ENCODE results near the gene IPO11.

Gene IPO11

DNA sequence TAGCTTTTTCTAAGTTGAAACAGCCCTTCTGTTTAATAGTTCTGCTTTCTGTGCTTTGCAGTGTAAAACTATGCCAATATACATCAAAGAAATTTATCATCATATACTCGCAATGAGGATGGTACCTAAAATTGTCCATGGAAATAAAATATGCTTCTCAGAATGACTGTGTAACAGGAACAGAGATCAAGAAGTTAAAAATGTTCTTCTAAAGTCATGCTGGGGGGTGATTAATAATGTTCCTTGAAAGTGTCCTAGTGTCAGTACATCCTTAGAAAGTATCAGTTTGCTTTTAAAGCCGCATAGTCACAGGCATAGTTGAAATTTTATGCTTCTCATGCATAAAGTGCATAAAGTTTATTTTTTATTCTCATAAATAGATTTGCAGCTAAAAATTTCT lies 162.0 kb downstream of the IPO11 start:
- DNase-seq, result no peak

DNA sequence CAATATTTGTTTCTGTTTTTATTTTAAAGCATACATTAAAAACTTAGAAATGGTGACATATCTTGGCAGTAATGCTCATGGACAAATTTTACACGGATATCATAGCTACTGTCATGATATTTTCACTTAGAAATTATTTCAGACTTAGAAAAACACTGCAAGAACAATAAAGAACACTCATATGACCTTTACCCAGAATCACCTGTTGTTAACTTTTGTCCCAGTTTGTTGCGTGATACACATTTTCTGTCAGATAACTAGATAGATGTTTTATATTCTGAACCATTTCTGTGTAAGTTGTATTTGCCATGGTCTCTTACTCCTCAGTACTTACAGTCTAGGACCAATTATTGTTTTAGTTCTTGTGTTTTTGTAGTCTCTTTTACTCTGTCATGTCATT lies 162.5 kb downstream of the IPO11 start:
- no peak for DNase-seq

DNA sequence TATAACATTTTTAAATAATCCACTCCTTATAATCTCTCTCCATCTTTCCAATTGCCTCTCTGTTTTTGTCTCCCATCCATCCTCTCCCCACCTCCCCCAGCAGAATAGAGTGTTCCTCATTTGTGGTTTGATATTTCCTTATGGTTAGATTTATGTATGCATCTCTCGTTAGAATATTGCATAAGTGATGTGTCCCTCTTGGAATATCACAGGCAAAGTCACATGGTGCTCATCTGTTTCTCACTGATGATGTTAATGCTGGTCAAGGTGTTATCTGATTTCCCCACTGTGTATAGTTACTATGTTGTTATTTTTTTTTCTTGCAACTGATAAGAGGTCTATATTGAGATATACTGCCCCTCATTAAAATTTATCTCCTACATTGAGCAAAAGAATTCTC lies 162.9 kb downstream of the IPO11 start:
- no peak for DNase-seq

DNA sequence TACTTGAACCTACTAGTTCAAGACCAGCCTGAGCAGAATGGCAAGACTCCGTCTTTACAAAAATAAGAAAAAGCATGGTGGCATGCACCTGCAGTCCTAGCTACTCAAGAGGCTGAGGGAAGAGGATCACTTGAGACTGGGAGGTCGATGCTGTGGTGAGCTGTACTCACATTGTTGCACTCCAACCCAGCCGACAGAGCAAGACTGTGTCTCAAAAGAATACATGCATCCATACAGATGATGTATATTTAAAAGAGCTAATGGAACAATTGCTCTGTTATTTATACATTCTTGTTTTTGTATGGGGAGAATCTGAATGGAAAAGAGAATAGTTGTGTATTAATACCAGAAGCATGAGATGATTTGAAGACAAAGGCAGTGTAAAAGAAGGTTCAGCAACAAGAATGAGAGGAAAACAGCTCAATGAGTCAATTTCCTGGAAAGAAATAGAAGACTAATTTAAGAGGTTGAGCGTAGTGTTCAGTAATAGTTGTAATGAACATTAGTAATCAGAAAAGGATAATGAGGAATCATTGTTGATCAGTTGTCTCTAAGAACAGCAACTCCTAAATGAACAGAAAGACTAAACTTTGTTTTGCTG lies 164.1 kb downstream of the IPO11 start:
- no peak for DNase-seq

DNA sequence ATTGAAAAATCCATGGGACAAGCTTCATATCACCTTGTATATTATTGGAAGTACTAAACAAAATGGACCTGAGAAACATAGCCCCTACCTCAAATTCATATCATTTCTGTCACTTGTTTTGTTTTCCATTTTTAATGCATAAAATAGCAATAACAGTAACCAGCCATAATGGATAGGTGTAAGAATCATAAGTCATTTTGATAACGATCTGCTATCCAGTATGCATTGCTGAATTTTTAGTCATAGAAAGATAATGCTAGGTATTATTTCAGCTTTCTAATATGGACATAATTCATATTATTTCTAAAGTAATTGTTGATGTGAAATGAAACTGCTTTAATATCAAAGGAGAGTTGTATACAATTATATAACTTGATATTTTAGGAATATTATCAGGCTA lies 164.9 kb downstream of the IPO11 start:
- no peak for DNase-seq

DNA sequence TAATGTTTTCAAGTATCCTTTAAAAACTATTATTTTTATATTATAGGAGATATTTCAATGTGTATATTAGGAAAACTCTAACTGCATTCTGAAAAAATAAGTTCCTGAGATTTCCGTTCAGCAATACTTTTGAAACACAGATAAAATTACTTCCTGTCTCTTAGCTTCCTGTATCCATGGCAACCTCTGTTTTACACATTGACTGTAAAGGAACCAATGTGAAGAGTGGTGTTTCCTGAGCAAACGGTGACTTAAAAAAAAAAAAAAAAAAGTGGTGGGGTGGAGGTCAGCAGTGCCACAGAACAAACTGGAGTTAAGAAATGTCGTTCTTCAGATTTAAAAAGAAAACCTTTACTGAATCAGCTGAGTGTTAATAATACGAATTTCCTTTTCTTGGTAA lies 166.0 kb downstream of the IPO11 start, which contains the start of gene LRRC70:
Gene LRRC70 (plus strand): TSS at position 280 of the 400 bp plus-strand sequence. CDS start 620 bp downstream, outside the sequence.
- DNase-seq, result no peak

DNA sequence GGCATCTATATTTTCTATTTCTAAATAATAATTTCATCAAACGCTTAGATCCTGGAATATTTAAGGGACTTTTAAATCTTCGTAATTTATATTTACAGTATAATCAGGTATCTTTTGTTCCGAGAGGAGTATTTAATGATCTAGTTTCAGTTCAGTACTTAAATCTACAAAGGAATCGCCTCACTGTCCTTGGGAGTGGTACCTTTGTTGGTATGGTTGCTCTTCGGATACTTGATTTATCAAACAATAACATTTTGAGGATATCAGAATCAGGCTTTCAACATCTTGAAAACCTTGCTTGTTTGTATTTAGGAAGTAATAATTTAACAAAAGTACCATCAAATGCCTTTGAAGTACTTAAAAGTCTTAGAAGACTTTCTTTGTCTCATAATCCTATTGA lies 167.2 kb downstream of the IPO11 start:
- DNase-seq, result no peak

DNA sequence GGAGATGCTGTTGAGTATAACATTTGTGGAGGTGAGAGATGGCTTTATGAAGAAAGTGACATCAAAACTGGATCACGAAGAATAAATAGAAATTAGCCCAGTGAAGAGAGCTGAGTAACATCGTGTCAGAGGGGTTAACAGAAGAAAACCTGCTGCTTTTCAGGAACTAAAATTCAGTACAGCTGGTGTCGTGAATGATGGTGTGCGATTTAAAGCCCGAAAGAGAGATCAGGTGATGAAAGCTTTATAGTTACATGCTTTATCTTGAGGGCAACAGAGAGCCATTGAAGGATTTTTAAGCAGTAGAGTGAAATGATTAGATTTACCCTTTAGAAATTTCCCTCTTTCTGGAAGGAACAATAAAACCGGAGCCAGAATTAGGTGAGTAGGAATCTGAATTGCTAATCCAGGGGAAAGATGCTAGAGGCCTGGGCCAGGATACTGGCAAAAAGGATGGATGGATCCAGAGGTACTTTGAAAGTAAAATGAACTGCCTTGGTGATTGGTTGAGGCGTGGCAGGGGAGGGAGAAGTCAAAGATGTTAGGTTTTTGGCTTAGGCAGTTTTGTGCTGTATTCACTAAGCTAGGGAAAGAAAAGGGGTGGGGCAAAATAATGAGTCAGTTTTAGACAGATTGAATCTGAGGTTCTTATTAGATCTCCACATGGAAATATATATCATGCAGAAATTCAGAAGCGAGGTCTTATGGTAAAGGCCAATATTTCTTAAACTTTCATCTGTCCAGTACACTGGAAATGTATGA lies 169.5 kb downstream of the IPO11 start:
- DNase-seq, result no peak

DNA sequence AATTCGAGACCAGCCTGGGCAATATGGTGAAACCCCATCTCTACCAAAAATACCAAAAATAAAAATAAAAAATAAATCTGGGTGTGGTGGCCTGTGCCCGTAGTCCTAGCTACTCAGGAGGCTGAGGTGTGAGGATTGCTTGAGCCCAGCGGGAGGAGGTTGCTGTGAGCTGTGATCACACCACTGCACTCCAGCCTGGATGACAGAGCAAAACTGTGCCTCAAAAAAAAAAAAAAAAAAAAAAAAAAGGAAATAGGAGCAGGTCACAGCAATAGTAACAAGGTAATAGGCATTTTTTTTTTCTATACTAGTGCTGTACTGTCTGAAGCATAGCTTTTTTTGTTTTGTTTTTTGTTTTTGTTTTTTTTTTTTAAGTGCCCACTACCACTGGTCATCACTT lies 171.8 kb downstream of the IPO11 start:
- DNase-seq, result no peak

DNA sequence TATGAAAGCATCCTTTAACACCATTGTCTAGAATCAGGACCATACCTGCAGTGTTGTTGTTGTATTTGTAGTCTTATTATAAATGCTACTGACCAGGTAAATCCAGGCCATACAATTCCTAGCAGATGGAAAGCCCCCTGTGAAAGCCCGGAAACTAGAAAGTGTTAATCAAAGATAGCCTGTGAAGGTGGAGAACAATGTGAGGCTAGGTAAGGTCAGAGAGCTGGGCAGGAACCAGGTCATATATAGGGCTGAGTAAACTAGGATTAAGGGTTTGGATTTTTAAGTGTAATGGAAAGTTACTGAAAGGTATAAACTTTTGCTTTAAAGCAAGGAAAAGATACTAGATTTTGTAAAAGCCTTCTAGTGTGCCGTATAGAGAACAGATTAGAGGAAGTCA lies 172.7 kb downstream of the IPO11 start:
- no peak for DNase-seq

DNA sequence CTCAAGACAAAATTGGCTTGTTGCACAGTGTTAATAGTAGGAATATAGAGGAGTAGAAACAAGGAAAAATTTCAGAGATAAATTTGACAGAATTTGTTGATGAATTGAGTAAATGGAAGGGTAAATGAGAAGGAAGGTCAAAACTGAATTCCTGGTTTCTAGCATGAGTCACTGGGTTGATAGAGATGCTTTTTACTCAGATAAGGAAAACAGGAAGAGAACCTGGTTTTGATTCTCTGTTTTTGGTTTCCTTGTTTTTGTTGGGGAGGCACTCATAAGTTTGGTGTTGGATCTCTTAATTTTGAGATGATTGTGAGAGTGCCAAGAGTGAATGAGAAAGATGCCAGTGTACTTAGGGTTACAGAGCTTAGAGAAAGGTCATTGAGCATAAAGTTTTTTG lies 173.2 kb downstream of the IPO11 start:
- DNase-seq, result no peak

DNA sequence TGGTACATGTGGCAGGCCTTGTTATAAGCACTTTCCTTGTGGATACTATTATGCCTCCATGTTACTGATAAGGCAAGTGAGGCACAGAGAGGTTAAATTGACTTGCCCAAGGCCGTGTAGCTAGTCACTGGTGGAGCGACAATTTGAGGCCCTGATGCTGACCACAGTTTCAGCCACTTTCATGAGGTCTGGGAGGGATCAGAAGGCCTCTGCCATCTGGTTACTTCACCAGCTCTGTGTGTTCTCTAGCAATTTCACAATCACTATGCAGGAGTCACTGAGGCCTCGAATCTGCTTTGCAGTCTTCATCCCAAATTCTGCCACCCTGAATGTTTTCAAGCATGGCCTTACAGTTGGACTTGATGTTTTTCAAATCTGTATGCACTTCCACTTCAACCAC lies 175.2 kb downstream of the IPO11 start:
- DNase-seq, result no peak

DNA sequence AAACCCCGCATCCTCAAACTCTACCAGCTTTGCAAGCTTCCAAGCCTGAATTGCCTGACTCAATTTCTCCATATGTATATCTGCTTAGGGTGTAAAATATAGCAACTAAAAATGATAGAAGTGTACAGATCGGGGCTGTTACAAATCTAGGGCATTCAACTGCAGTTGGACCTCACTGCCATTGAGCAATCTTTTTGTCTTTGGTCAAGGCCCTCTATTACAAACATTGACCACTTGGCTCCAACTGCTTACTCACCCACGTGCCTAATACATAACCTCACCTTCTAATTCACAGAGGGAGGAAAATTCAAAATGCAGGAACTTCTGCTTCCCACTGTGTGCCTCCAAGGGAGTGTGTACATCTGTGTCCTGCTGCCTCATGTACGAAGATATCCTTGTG lies 176.1 kb downstream of the IPO11 start:
- no peak for DNase-seq

DNA sequence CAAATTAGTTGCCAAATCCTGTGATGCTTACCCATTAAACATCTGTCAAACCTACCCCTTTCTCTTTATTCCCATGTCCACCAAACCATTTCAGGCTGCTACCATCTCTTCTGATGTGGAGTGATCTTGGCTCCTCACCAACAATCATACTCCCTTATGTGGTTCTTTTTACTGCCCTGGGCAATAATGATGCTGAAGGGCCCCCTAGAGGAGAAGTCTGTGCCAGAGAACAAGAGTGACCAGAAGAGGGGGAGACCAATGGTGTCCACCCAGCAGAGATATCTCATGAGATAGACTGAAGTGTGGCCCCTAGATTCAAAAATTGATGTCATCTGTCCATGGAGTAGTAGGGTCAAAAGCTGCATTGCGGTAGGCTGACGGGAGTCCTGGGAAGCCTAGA lies 176.9 kb downstream of the IPO11 start:
- DNase-seq, result no peak

DNA sequence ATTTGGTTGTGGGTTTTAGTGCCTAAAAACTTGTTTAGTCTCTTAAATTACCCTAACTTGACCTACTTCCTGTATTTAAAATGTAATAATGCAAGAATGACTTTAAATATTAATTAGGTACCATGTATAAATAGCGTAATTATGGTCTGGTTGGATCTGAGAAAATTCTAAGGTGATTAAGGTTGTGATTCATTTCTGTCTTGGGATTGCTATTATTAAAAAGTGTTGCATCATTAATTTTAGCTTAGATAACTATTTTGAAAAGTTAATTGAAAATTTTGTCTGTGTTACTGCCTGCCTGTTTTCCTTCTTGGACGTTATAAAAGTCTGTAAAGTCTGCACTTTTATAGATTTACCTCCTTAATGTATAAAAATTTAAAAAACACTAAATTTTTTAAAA lies 177.8 kb downstream of the IPO11 start:
- DNase-seq, result no peak

DNA sequence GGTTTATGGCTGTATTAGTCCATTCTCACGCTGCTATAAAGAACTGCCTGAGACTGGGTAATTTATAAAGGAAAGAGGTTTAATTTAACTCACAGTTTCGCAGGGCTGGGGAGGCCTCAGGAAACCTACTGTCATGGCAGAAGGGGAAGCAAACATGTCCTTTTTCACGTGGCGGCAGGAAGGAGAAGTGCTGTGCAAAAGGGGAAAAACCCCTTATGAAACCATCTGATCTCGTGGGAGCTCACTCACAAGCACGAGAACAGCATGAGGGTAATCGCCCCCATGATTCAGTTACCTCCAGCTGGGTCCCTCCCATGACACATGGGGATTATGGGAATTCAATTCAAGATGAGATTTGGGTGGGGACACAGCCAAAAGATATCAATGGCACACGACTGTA lies 180.0 kb downstream of the IPO11 start:
- no peak for DNase-seq

DNA sequence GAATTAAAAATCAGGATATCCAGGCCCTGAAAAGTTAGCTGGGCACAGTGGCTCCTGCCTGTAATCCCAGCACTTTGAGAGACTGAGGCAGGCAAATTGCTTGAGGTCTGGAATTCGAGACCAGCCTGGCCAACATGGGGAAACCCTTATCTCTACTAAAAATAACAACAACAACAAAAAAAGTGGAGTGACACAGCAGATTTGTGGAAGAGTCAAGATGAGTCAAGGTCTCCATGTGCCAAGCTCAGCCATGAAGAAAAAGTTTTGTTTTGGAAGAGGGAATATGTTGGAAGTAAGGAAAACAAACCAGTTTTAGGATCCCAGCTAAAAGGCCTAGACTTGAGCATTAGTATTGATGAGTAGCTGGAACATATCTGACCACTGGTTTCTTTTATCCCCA lies 180.8 kb downstream of the IPO11 start:
- DNase-seq, result no peak

DNA sequence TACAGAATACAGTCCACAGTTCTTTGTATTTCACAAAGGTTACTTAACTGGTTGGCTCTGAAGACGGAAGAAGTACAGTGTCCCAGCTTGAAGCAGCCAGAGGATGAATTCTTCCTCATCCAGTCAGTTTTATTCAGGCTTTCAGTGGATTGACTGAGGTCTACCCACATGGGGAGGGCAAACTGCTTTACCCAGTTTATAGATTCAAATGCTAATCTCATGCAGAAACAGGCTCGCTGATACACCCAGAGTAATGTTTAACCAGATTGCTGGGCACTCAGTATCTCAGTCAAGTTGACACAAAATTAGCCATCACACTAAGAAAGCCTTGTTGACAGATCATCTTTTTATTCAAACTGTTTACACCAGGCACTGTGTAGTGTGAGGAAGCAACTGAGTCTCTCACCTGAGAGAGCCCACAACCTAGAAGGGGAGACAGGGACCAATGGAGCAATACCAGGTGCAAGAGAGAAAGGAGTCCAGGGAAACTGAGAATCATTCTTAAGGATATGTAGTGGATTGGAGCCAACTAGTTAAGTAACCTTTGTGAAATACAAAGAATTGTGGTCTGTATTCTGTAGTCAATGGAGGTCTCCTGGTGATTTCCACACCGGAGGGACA lies 181.9 kb downstream of the IPO11 start:
- DNase-seq, result no peak

DNA sequence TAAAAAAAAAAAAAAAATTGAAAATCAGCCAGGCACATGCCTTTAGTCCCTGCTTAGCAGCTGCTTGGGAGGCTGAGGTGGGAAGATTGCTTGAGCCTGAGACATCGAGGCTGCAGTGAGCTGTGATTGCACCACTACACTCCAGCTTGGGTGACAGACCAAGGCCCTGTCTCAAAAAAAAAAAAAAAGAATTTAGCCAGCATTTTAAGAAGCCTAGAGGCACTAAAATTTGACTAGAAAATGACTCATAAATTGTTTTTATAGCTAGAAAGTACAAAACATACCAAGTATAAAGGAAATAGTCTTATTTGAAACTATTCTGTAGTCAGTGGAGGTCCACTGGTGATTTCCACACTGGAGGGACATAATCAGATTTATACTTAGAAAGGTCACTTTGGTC lies 183.5 kb downstream of the IPO11 start:
- no peak for DNase-seq

DNA sequence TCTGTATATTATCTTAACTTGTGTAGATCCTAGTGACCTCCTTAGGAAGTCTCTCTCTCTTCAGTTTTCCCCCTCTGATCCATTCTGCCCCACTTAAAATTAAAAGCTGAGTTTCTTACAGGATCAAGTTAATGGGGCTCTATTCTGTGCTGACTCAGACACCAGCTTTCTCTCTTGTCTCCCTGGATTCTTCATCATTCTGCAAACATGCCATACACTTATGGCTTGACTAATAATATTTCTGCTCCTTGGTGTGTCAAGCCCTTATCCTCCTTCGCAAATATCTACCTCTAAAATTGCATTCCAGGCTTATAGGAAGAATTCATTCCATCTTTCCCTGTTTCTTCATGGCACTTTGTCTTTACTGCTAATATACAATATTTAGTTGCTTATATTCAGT lies 184.1 kb downstream of the IPO11 start:
- DNase-seq, result no peak

DNA sequence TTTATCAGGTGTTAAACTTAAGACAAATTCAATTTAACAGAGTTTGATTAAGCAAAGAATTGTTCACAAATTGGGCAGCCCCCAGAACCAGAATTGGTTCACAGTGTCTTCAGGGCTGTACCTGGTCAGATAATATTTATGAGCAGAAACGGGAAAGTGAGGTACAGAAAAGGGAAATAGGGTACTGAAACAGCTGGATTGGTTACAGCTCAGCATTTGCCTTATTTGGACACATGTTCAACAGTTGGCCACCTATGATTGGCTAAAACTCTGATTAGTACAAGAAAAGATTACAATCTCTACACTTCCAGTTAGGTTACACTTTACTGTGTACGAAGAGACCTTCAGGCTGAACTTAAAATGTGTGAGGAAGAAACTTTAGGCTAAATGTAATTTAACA lies 184.8 kb downstream of the IPO11 start:
- no peak for DNase-seq

DNA sequence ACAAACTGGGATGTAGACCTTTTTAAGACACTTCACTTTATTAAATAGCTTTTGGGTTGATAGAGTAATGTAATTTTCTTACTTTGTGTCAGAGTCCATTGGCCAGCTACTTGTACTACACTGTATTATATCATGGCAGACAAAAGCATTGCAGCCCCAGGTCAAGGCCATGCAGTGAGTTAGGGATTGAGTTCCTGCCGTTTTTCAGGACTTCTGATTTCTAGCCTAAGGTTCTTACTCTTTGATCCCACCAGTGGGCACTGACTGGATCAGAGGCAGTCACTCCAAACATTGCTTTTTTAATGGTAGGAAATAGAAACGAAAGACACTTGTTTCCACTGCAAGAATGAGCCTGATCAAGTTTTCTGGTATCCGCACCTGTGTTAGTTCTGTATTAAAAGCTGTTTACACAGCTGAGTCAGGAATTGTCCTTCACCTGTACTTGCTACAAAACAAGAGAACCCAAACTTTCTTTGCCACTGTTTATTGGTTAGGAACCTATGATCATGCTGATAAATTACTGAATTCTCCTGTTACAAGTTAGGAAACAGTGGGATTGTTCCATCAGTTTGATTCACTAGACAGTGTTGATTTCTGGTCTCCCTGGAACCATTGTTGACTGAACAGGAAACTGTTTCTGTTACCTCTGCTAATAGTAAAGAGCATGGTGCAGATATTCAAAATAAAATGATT lies 188.1 kb downstream of the IPO11 start:
- DNase-seq, result no peak

DNA sequence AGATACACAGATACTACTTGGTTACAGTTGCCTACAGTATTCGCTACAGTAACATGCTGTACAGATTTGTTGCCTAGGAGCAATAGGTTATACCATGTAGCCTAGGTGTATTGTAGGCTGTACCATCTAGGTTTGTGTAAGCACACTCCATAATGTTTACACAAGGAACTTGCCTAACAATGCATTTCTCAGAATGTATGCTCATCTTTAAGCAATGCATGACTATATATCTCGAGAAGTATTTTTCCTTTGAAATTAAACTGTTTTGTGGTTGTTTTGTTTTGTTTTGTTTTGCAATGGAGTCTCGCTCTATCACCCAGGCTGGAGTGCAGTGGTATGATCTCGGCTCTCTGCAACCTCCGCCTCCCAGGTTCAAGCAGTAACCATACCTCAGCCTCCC lies 191.4 kb downstream of the IPO11 start:
- DNase-seq, result no peak

DNA sequence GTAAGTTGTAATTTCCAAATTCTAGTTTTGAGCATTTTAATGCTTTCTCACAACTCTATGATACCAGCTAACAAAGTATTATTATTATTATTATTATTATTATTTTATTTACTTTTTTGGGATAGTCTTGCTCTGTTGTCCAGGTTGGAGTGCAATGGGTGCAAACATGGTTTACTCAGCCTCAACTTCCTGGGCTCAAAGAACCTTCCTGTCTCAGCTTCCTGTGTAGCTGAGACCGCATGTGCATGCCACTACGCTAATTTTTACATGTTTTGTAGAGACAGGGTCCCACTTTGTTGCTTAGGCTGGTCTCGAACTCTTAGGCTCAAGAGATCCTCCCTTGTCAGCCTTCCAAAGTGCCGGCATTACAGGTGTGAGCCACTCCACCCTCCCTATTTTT lies 193.1 kb downstream of the IPO11 start:
- no peak for DNase-seq

Data from NCI-H2081 (cell line).